AG04450 (cell line): Measurements from ENCODE around the gene SNX30. TPM values are rescaled to one million over a fixed set of nuclear protein-coding genes. Genes with fewer than 3 reads are reported as not detected.
"Not testable (repeated sequence)": the region's sequence is repeated elsewhere in the genome, so short reads cannot be mapped to it uniquely, and the experiment has no call there.

Source experiments
- CTCF ChIA-PET: fragments of 300-600, 350-600 bp; formaldehyde crosslinking; extraction: SDS; loops from one replicate; lab custom pipeline; 2022; ENCODE audit warnings: antibody characterized with exemption, inconsistent platforms; lab: Charles Lee
- POLR2A ChIA-PET: fragments of 350-600 bp; formaldehyde crosslinking; extraction: SDS; loops from one replicate; lab custom pipeline; 2021; ENCODE audit warnings: antibody characterized with exemption, inconsistent platforms; lab: Yijun Ruan, JAX
- DNase-seq: peaks from one replicate; pipeline ENCODE4 v3.0.0-alpha.2; 2011; ENCODE audit warnings: low read depth, low spot score
- H3K27ac ChIP-seq: one replicate; pipeline ENCODE4 v1.5.1; 2012; ENCODE audit warnings: low read depth, low read length, control low read depth
- H3K27me3 ChIP-seq: one replicate; pipeline ENCODE4 v1.6.0; 2012; ENCODE audit warnings: low read length; ENCODE audit not compliant: control insufficient read depth, insufficient read depth
- H3K4me3 ChIP-seq: 2 replicates; pipeline ENCODE4 v1.5.1; 2011; ENCODE audit warnings: mild to moderate bottlenecking, low read depth, low read length, control low read depth
- H3K9me3 ChIP-seq: 2 replicates; pipeline ENCODE4 v1.5.1; 2012; ENCODE audit warnings: low read length; ENCODE audit not compliant: control insufficient read depth, insufficient read depth
- CTCF ChIP-seq: IDR thresholded peaks from 2 replicates; pipeline ENCODE4 v1.5.1; 2011; ENCODE audit warnings: low read depth, low read length, control low read depth, inconsistent platforms
- polyA plus RNA-seq: library from polyadenylated mRNA; depleted of rRNA; stranded (reverse); fragments of >200 nt; gene quantifications from 2 replicates; pipeline ENCODE4 v1.2.3, GENCODE V29; 2011

SNX30 gene
- polyA plus RNA-seq, 1 experiment = 11.5 TPM

GRCh38 chr9:112720113-112720780 lies 30.3 kb upstream of the SNX30 start:
- DNase-seq = no peak
- H3K4me3 ChIP-seq = no peak overlapping the region
- H3K27ac ChIP-seq = no peak overlapping the region
- ChIA-PET POLR2A (no interaction called here), CTCF (interaction anchor here (2.3 kb wide), 1 partner anchor 182 kb away, joined by 7 read pairs; no protein-coding TSS in a partner anchor)
- TF ChIP-seq CTCF = no peak
- H3K27me3 ChIP-seq = no peaks in the 10 kb centered on the region
- no peaks in the 10 kb centered on the region; the same call in 1 of the 2 replicates for H3K9me3 ChIP-seq

GRCh38 chr9:112722749-112723148 lies 27.8 kb upstream of the SNX30 start:
- H3K27ac ChIP-seq, H3K9me3 ChIP-seq, H3K4me3 ChIP-seq, POLR2A ChIA-PET, DNase-seq, H3K27me3 ChIP-seq, CTCF ChIA-PET: not testable (repeated sequence)

- H3K4me3 ChIP-seq = no peak overlapping the region
- no peak for TF ChIP-seq CTCF
- ChIA-PET CTCF (no interaction called here), POLR2A (no interaction called here)
- peaks cover 2% of the 10 kb centered on the region for H3K27me3 ChIP-seq
- H3K27ac ChIP-seq = no peak overlapping the region
- DNase-seq = no peak
- no peaks in the 10 kb centered on the region for H3K9me3 ChIP-seq
Observed at GRCh38 chr9:112725961-112726360, 24.6 kb upstream of the SNX30 start.

GRCh38 chr9:112726428-112726827 lies 24.1 kb upstream of the SNX30 start:
- DNase-seq = no peak
- CTCF ChIA-PET = no interaction called here
- Histone ChIP-seq H3K9me3 (no peaks in the 10 kb centered on the region), H3K27ac (no peak overlapping the region), H3K4me3 (no peak overlapping the region), H3K27me3 (peaks cover 2% of the 10 kb centered on the region)
- TF ChIP-seq CTCF = no peak
- POLR2A ChIA-PET = no interaction called here

GRCh38 chr9:112728401-112728800 lies 22.2 kb upstream of the SNX30 start:
- Histone ChIP-seq H3K4me3 (no peak overlapping the region), H3K9me3 (no peaks in the 10 kb centered on the region), H3K27me3 (peaks cover 2% of the 10 kb centered on the region), H3K27ac (no peak overlapping the region)
- DNase-seq = no peak
- ChIA-PET POLR2A (interaction anchor here (0.7 kb wide), 1 partner anchor 49 kb away, joined by 4 read pairs; no protein-coding TSS in a partner anchor), CTCF (no interaction called here)
- no peak for TF ChIP-seq CTCF
